Smooth muscle cell (in vitro differentiated cells): ENCODE data around the gene SNTN. TPM values are rescaled to one million over a fixed set of nuclear protein-coding genes. Genes with fewer than 3 reads are reported as not detected.

Experiments used
- DNase-seq: peaks from one replicate; lab custom pipeline; 2025; ENCODE audit not compliant: unreplicated experiment; lab: John Stamatoyannopoulos, UW
- H2AFZ ChIP-seq: fragments of 200-600 bp; sonication (generic); 2 replicates; pipeline ENCODE4 v1.6.0; 2016; ENCODE audit warnings: antibody characterized with exemption, low read depth, mild to moderate bottlenecking
- H3F3A ChIP-seq: fragments of 200-600 bp; sonication (generic); 2 replicates; pipeline ENCODE4 v1.6.0; 2017; ENCODE audit warnings: antibody characterized with exemption, low read depth
- H3K27ac ChIP-seq: fragments of 200-600 bp; sonication (generic); 2 replicates; pipeline ENCODE4 v1.5.1; 2016; ENCODE audit warnings: low read depth, mild to moderate bottlenecking
- H3K27me3 ChIP-seq: fragments of 200-600 bp; sonication (generic); 2 replicates; pipeline ENCODE4 v1.6.1; 2016; ENCODE audit warnings: low read depth, mild to moderate bottlenecking
- H3K36me3 ChIP-seq: fragments of 200-600 bp; sonication (generic); 2 replicates; pipeline ENCODE4 v1.5.1; 2016; ENCODE audit warnings: low read depth
- H3K4me1 ChIP-seq: fragments of 200-600 bp; sonication (generic); 2 replicates; pipeline ENCODE4 v1.5.1; 2016; ENCODE audit warnings: low read depth
- H3K4me2 ChIP-seq: fragments of 200-600 bp; sonication (generic); 2 replicates; pipeline ENCODE4 v1.6.0; 2016; ENCODE audit warnings: mild to moderate bottlenecking
- H3K4me3 ChIP-seq: fragments of 200-600 bp; sonication (generic); 2 replicates; pipeline ENCODE4 v1.5.1; 2016; ENCODE audit warnings: mild to moderate bottlenecking
- H3K79me2 ChIP-seq: fragments of 200-600 bp; sonication (generic); 2 replicates; pipeline ENCODE4 v1.6.0; 2016; ENCODE audit warnings: low read depth, mild to moderate bottlenecking
- H3K9ac ChIP-seq: fragments of 200-600 bp; sonication (generic); 2 replicates; pipeline ENCODE4 v1.6.0; 2016; ENCODE audit warnings: low read depth
- H3K9me3 ChIP-seq: fragments of 200-600 bp; sonication (generic); replicated peaks from 2 replicates; pipeline ENCODE4 v1.5.1; 2016; ENCODE audit warnings: low read depth
- H4K20me1 ChIP-seq: fragments of 200-600 bp; sonication (generic); 2 replicates; pipeline ENCODE4 v1.6.0; 2016; ENCODE audit warnings: low read depth
- CTCF ChIP-seq: fragments of 200-600 bp; sonication (generic); IDR thresholded peaks from 2 replicates; pipeline ENCODE4 v1.5.1; 2017; ENCODE audit warnings: borderline replicate concordance, mild to moderate bottlenecking, antibody characterized with exemption; ENCODE audit not compliant: insufficient read depth, poor library complexity, severe bottlenecking
- WGBS: methylation state at CpG from one replicate; pipeline ENCODE4 v1.1.7; 2016; ENCODE audit warnings: low lambda C conversion rate; 5-methylcytosine and 5-hydroxymethylcytosine counted together
- polyA plus RNA-seq: library from polyadenylated mRNA; unstranded; fragments of >200 nt; fragmentation: Nextera tagmentation; extraction: Ambion mirVana; gene quantifications from 2 replicates; pipeline ENCODE4 v1.2.1, GENCODE V29; 2016
- total RNA-seq: library from RNA; depleted of rRNA; stranded (reverse); fragments of >200 nt; gene quantifications from 2 replicates; pipeline ENCODE4 v1.2.3, GENCODE V29; 2014

The SNTN gene
- not detected in 2 replicates for total RNA-seq
- 0.21 TPM in 1 of 2 replicates, not detected in the other for polyA plus RNA-seq

- WGBS: 84% methylated on average over 5 of the region's 5 CpGs
- no peak for TF ChIP-seq CTCF
- Histone ChIP-seq H3K79me2 (no peaks in the 10 kb centered on the region), H3K27ac (no peak within 1 kb of the TSS), H3K27me3 (no peaks in the 10 kb centered on the region), H4K20me1 (no peaks in the 10 kb centered on the region), H3K4me3 (no peak within 1 kb of the TSS), H3K36me3 (no peaks in the 10 kb centered on the region), H3K4me1 (no peaks in the 10 kb centered on the region), H3F3A (no peaks in the 10 kb centered on the region), H3K4me2 (no peak within 1 kb of the TSS), H3K9ac (no peak within 1 kb of the TSS), H3K9me3 (no peaks in the 10 kb centered on the region), H2AFZ (no peak within 1 kb of the TSS)
- DNase-seq: no peak
Observed at GRCh38 chr3:63652066-63652725, at the start of gene SNTN. Gene SNTN, plus strand, starts transcription at chr3:63652675. Its CDS starts 13 bp downstream, at chr3:63652688.

- DNase-seq: no peak
- no peaks in the 10 kb centered on the region for H3K79me2 ChIP-seq
- 85% methylated on average over 3 of the region's 3 CpGs for WGBS
- H3K4me3 ChIP-seq: no peak overlapping the region
- H3K4me1 ChIP-seq: no peaks in the 10 kb centered on the region
- H3K9me3 ChIP-seq: no peaks in the 10 kb centered on the region
- peaks cover 4% of the 10 kb centered on the region for H3K27me3 ChIP-seq
- no peak overlapping the region for H3K4me2 ChIP-seq
- H2AFZ ChIP-seq: no peak overlapping the region
- no peak overlapping the region for H3K9ac ChIP-seq
- H3K27ac ChIP-seq: no peak overlapping the region
- no peaks in the 10 kb centered on the region for H4K20me1 ChIP-seq
- H3K36me3 ChIP-seq: no peaks in the 10 kb centered on the region
- no peaks in the 10 kb centered on the region for H3F3A ChIP-seq
- no peak for TF ChIP-seq CTCF
Observed at GRCh38 chr3:63607716-63608115, 44.8 kb upstream of the SNTN start.

GRCh38 chr3:63609408-63609807, 43.1 kb upstream of the SNTN start:
- H2AFZ ChIP-seq: no peak overlapping the region
- H3K79me2 ChIP-seq: no peaks in the 10 kb centered on the region
- no peak for TF ChIP-seq CTCF
- H3K4me2 ChIP-seq: no peak overlapping the region
- 92% methylated on average over 7 of the region's 7 CpGs for WGBS
- no peaks in the 10 kb centered on the region for H3F3A ChIP-seq
- H3K36me3 ChIP-seq: no peaks in the 10 kb centered on the region
- H3K9me3 ChIP-seq: no peaks in the 10 kb centered on the region
- H3K4me3 ChIP-seq: no peak overlapping the region
- H3K27ac ChIP-seq: no peak overlapping the region
- no peaks in the 10 kb centered on the region for H3K4me1 ChIP-seq
- H3K9ac ChIP-seq: no peak overlapping the region
- no peak for DNase-seq
- peaks cover 4% of the 10 kb centered on the region for H3K27me3 ChIP-seq
- no peaks in the 10 kb centered on the region for H4K20me1 ChIP-seq

GRCh38 chr3:63609834-63610233, 42.6 kb upstream of the SNTN start:
- Histone ChIP-seq H3K4me3 (no peak overlapping the region), H2AFZ (no peak overlapping the region), H3K79me2 (no peaks in the 10 kb centered on the region), H3K4me2 (no peak overlapping the region), H4K20me1 (no peaks in the 10 kb centered on the region), H3K27me3 (peaks cover 4% of the 10 kb centered on the region), H3K4me1 (no peaks in the 10 kb centered on the region), H3F3A (no peaks in the 10 kb centered on the region), H3K9ac (no peak overlapping the region), H3K9me3 (no peaks in the 10 kb centered on the region), H3K36me3 (no peaks in the 10 kb centered on the region), H3K27ac (no peak overlapping the region)
- no peak for TF ChIP-seq CTCF
- WGBS: 93% methylated on average over 4 of the region's 4 CpGs
- DNase-seq: no peak
